NCI-H128 (cell line): ENCODE data around the gene CD6.

ENCODE experiments used
- DNase-seq: peaks from one replicate; lab custom pipeline; 2025; ENCODE audit not compliant: unreplicated experiment; lab: John Stamatoyannopoulos, UW

The CD6 gene

DNA sequence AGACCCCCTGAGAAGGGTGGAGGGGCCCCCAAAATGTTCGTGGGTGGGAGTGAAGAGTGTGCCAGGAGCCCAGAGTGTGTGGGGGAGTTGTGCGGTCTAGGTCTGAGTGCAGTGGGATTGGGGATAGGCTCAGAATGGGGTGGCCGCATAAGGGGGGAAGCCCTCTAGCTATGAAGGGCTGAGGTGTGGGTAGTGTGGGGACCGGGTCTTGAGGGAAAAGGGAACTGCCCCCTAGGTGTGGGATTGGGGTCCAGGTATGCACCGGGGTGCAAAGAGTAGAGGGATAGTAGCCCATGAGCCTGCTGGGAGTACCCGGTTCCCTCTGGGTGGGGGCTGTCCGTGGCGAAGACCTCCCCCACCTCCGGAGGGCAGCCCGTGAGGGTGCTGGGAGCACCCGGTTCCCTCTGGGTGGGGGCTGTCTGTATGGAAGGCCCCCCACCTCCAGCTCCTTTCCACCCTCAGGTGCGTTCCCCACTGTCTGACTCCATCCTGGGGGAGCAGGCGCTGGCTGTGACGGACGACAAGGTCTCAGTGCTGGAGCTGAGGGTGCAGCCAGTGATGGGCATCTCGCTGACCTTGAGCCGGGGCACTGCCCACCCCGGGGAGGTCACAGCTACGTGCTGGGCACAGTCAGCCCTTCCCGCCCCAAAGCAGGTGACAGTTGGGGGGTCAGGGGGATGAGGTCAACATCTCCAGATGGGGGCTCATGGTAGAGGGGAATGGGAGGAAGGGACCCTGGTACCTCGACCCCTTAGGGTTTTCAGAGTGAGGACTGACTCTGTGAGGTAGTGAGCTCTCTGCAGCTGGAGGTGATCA is 36.5 kb upstream of the CD6 start:
- no peak for DNase-seq

DNA sequence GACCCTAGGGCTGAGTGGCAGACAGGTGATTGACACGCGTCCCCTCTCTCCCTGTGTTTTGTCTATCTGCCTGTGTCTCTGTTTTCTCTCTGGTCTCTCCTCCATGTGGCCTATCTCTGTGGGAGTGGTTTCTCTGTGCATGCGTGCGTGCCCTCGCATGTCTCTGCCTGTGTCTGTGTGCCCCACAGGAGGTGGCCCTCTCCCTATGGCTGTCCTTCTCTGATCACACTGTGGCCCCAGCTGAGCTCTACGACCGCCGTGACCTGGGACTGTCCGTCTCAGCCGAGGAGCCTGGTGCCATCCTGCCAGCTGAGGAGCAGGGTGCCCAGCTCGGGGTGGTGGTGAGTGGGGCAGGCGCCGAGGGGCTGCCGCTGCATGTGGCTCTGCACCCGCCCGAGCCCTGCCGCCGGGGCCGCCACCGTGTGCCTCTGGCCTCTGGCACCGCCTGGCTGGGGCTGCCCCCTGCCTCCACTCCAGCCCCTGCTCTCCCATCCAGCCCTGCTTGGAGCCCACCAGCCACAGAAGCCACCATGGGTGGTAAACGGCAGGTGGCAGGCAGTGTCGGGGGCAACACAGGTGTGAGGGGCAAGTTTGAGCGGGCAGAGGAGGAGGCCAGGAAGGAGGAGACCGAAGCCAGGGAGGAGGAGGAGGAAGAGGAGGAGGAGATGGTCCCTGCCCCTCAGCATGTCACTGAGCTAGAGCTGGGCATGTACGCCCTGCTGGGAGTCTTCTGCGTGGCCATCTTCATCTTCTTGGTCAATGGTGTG is 35.6 kb upstream of the CD6 start:
- DNase-seq: no peak

DNA sequence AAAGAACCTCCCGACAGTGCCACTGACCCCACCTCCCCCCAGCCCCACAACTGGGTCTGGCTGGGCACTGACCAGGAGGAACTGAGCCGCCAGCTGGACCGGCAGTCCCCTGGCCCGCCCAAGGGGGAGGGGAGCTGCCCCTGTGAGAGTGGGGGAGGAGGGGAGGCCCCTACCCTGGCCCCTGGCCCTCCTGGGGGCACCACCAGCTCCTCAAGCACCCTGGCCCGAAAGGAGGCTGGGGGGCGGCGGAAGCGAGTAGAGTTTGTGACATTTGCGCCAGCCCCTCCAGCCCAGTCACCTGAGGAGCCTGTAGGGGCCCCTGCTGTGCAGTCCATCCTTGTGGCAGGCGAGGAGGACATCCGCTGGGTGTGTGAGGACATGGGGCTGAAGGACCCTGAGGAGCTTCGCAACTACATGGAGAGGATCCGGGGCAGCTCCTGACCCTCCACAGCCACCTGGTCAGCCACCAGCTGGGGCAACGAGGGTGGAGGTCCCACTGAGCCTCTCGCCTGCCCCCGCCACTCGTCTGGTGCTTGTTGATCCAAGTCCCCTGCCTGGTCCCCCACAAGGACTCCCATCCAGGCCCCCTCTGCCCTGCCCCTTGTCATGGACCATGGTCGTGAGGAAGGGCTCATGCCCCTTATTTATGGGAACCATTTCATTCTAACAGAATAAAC is 34.9 kb upstream of the CD6 start:
- no peak for DNase-seq

DNA sequence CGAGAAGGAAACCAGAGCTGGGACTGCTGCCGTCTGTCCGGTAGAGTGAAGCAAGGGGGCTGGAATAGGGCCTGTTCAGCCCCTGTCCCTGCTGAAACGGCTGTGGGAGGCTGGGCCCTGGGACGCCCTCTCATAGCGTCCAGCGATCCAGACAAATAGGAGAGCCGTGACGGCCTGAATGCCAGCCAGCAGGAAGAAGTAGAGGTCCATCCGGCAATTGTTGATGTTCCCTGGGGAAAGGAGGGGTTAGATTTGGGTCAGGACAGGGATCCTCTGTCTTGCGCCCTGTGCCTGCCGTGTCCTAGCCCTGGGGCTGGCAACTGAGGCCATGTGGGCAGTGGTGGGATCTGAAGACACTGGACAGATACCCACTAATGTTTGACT is 34.3 kb upstream of the CD6 start:
- no peak for DNase-seq

GRCh38 chr11:60937811-60938210 is 33.7 kb upstream of the CD6 start:
- DNase-seq: no peak

GRCh38 chr11:60938500-60938899 is 33.0 kb upstream of the CD6 start:
- DNase-seq: no peak

DNA sequence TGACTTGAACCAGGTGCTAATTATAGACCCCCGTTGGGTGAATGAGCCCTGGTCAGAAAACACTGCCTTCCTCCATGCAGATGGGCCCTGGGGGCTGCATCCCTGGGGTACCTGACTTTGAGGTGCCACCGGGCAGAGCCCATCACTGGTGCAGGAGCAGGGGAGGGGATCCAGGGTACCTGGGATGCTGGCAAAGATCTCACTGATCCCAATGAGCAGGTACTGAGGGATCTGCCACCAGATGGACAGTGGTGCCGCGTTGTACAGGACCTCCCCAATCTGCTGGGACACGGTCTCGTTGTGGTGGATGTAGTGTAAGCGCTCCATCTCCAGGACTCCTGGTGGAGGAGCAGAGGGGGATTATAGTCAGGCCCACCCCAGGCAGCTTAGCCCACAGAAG is 32.2 kb upstream of the CD6 start:
- no peak for DNase-seq

- DNase-seq: no peak
Measured at GRCh38 chr11:60939855-60940254, 31.6 kb upstream of the CD6 start.

DNA sequence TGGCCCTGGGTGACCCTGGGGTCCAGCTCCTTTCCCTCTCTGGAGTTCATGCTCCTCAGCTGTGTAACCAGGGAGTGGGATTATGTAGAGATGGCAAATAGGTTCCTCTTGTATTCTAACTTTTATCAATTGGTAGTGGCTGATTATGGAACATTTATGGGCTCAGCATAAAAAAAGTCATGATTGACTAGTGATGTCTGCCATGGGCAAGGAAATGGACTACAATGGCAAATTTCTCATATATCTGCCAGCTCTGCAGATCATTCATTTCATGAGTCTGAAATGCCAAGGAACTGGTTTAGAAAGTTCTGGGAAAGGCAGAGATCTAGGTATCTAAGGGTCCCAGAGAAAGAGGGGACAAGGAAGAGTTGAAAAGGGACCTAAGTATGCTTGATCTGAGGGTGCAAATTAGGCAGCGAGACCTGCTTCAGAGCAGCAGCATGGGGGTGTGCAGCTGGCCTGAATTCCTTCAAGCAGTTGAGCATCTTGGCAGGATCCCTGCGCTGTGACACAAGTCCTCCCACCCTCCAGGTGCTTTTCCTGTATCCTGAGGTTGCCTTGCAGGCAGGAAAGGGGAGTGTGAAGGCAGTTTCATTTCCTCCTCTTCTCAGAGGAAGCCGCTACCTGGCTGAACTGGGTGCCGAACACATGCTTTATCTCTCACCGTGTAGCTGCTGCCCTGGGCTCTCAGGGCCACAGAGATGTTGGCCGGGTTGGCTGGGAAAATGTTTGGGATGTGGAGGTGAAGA is 29.9 kb upstream of the CD6 start:
- no peak for DNase-seq

DNA sequence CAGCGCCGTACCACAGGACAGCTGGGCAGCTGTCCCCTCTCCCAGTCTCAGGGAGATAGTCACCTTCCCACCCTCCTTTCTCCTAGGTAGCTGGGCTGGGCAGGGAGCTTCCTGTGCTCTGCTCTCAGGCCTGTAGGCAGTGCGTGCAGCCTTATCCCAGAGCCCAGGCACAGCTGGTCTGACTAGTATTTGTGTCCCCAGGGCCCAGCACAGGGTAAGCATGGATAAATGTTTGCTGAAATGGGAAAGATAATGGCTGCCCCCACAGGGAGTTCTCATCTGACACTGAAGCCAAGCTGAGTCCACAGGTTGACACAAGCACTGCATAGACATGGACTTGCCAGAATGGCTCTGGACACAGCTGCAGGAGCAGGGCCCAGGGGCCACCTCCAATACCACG is 29.3 kb upstream of the CD6 start:
- DNase-seq: no peak

GRCh38 chr11:60942970-60943565 is 28.4 kb upstream of the CD6 start:
- peak; percentile 30 for DNase-seq

DNA sequence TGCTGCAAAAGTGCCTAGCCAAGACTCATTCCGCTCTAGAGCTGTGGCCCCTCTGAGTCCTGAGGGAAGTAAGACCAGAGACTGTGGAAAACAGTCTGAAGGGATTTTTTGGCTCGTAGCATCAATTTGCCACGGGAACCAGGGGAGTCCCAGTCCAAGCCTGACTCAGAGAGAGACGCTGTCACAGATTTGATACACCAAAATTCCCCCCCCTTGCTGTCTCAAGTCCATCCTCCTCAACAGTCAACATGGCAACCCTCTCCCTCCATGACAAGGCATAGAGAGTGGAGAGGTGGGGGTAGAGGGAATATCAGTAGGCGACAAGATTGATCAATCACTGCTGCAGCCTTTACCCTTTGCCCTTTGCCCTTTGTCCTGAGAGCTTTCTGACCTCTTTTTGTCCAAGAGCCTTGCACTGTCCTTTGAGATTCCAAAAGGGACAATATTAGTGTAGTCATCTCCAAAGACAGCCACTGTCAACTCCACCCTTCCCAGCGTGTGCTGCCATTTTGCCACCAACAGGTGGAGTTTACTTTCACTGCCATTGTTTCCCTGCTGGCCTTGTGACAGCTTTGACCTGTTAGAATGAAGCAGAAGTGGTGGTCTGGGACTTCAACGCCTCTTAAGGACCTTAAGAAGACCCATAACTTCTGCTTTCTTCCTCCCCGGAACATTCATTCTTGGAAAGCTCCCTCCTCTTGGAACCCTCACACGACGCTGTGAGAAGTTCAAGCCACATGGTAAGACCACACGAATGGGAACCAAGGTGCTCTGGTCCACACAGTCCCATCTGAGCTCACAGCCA is 26.8 kb upstream of the CD6 start:
- DNase-seq: no peak

- DNase-seq: no peak
Measured at GRCh38 chr11:60945295-60945667, 26.2 kb upstream of the CD6 start.

DNA sequence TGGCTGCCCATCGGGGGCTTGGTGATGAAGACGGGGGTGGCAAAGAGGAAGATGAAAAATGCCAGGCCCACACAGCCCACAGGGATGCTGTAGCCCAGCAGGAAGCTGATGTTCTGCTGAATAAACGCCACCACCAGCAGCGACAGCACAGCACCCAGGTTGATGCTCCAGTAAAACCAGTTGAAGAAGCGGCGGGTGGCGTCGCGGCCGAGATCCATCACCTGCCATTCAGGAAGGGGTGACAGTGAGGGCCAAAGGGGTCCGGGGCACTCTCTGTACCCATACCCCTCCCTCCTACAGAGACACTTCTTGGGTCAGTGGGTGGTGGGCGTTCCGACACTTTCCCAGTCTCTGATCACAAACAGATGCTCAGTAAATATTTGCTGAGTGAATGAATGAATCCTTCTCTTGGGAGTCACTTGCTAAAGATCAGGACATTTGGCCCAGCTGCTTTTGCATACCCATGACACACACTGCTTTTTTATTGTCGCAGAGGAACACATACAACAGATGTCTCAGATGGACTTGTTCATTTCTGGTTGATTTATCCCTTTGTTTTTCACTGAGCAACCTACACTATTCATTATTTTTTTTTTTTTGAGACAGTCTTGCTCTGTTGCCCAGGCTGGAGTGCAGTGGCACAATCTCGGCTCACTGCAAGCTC is 24.7 kb upstream of the CD6 start:
- no peak for DNase-seq

DNA sequence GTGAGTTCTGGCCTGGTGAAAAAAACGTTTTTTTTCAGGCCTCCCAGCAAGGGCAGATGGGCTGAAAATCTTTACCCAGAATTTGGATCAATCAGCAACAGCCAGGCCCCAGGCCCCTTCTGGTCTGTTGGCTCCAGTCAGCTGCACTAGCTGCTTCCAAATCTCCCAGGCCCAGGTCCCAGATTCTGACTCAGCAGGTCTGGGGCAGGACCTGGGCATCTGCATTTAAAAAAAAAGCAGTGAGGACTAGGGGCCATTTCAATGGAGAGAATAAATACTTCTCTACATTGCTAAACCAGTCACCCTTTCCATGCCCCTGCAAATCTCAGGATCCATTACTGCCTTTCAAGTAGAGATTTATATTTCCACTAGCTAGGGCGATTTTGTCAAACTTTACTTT is 23.8 kb upstream of the CD6 start:
- DNase-seq: no peak

DNA sequence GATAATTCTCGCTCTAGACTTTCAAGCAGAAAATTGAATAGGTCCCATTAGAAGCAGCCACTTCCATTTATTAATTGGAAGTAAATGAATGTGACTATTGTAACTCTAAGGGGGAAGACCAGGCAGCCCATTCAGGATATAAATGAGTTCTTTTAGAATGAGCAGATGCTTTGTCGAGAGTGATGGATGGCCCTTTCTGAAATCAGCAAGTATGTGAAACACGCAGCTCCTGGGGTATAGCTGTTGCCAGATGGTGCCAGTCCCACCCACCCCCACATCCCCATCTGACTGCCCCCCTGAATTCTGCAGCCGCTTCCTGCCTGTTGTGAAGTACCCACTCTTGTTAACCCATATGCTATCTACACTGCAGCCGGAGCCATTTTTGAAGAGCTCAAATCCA is 23.2 kb upstream of the CD6 start:
- DNase-seq: no peak

DNA sequence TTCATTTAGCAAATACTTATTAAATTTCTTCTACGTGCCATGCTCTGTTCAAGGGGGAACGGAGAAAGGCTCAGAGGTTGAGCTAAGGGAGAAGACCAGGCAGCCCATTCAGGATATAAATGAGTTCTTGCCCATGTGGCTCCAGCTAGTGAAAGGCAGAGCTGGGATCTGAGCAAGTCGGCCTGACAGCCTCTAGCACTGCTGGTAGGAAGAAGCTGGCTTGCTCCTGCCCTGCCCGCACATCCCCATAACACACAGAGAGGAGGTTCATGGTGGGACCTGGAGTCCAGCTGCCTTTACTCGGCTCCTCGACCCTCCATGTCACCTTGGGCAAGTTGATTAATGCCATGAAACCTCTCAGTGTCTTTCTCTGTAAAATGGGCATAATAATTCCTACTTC is 21.5 kb upstream of the CD6 start:
- no peak for DNase-seq

DNA sequence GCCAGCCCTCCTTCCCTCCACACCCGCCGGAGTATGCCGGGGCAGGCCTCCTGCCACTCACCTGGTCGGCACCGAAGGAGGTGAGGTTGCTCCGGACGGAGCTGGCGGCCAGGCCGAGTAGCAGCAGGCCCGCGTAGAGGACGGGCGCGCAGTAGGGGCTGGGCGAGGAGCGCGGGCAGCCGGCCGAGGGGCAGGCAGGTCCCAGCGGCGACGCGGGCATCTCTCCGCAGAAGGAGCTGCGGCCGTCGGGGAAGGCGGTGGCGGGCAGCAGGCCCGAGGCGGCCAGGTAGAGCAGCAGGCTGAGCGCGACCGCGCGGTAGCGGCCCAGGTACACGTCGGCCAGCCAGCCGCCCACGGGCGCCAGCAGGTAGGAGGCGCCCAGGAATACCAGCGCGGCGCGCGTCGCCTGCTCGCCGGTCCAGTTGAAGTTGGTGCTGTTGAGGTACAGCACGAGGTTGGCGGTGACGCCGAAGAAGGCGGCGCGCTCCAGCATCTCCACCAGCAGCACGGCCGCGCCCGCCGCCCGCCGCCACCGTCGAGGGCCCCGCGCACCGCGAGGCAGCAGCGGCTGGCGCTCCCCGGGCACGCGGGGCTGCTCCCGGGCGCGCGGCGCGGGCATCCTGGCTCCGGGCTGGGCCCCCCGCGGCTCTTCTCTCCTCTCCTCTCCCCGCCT is 20.4 kb upstream of the CD6 start:
- DNase-seq: no peak

- DNase-seq: no peak
Measured at GRCh38 chr11:60951606-60951903, 19.9 kb upstream of the CD6 start.
